Smooth muscle cell (in vitro differentiated cells): ENCODE results near the gene ADCY10. TPM values are rescaled to one million over a fixed set of nuclear protein-coding genes. Genes with fewer than 3 reads are reported as not detected.

ENCODE experiments used
- DNase-seq: peaks from one replicate; lab custom pipeline; 2025; ENCODE audit not compliant: unreplicated experiment; lab: John Stamatoyannopoulos, UW
- H2AFZ ChIP-seq: fragments of 200-600 bp; sonication (generic); 2 replicates; pipeline ENCODE4 v1.6.0; 2016; ENCODE audit warnings: antibody characterized with exemption, low read depth, mild to moderate bottlenecking
- H3F3A ChIP-seq: fragments of 200-600 bp; sonication (generic); 2 replicates; pipeline ENCODE4 v1.6.0; 2017; ENCODE audit warnings: antibody characterized with exemption, low read depth
- H3K27ac ChIP-seq: fragments of 200-600 bp; sonication (generic); 2 replicates; pipeline ENCODE4 v1.5.1; 2016; ENCODE audit warnings: low read depth, mild to moderate bottlenecking
- H3K27me3 ChIP-seq: fragments of 200-600 bp; sonication (generic); 2 replicates; pipeline ENCODE4 v1.6.1; 2016; ENCODE audit warnings: low read depth, mild to moderate bottlenecking
- H3K36me3 ChIP-seq: fragments of 200-600 bp; sonication (generic); 2 replicates; pipeline ENCODE4 v1.5.1; 2016; ENCODE audit warnings: low read depth
- H3K4me1 ChIP-seq: fragments of 200-600 bp; sonication (generic); 2 replicates; pipeline ENCODE4 v1.5.1; 2016; ENCODE audit warnings: low read depth
- H3K4me2 ChIP-seq: fragments of 200-600 bp; sonication (generic); 2 replicates; pipeline ENCODE4 v1.6.0; 2016; ENCODE audit warnings: mild to moderate bottlenecking
- H3K4me3 ChIP-seq: fragments of 200-600 bp; sonication (generic); 2 replicates; pipeline ENCODE4 v1.5.1; 2016; ENCODE audit warnings: mild to moderate bottlenecking
- H3K79me2 ChIP-seq: fragments of 200-600 bp; sonication (generic); 2 replicates; pipeline ENCODE4 v1.6.0; 2016; ENCODE audit warnings: low read depth, mild to moderate bottlenecking
- H3K9ac ChIP-seq: fragments of 200-600 bp; sonication (generic); 2 replicates; pipeline ENCODE4 v1.6.0; 2016; ENCODE audit warnings: low read depth
- H3K9me3 ChIP-seq: fragments of 200-600 bp; sonication (generic); replicated peaks from 2 replicates; pipeline ENCODE4 v1.5.1; 2016; ENCODE audit warnings: low read depth
- H4K20me1 ChIP-seq: fragments of 200-600 bp; sonication (generic); 2 replicates; pipeline ENCODE4 v1.6.0; 2016; ENCODE audit warnings: low read depth
- CTCF ChIP-seq: fragments of 200-600 bp; sonication (generic); IDR thresholded peaks from 2 replicates; pipeline ENCODE4 v1.5.1; 2017; ENCODE audit warnings: borderline replicate concordance, mild to moderate bottlenecking, antibody characterized with exemption; ENCODE audit not compliant: insufficient read depth, poor library complexity, severe bottlenecking
- WGBS: methylation state at CpG from one replicate; pipeline ENCODE4 v1.1.7; 2016; ENCODE audit warnings: low lambda C conversion rate; 5-methylcytosine and 5-hydroxymethylcytosine counted together
- polyA plus RNA-seq: library from polyadenylated mRNA; unstranded; fragments of >200 nt; fragmentation: Nextera tagmentation; extraction: Ambion mirVana; gene quantifications from 2 replicates; pipeline ENCODE4 v1.2.1, GENCODE V29; 2016
- total RNA-seq: library from RNA; depleted of rRNA; stranded (reverse); fragments of >200 nt; gene quantifications from 2 replicates; pipeline ENCODE4 v1.2.3, GENCODE V29; 2014

Gene ADCY10
- total and polyA plus RNA-seq, 2 experiments from 2014 or later, result not detected

DNA sequence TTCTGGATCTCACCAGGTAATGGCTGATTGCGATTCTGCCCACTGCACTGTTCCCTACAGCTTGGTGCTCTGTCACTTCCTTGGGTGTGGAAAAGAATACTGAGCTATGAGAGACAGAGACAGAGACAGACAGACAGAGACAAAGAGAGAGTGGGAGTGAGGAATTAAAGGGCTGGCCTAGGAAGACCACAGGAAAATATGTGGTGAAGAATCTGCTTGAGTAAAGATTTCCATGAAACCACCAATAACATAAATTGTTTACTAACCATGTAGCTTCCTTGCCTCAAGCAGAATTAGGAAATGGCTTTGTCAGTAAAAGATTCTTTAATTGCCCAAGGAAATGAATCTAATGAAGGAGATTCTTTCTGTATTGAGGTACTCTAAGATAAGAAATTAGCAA lies 137.8 kb downstream of the ADCY10 start:
- Histone ChIP-seq H3K36me3 (peaks cover 22% of the 10 kb centered on the region), H3K27ac (peak overlapping the region; percentile 97)
- TF ChIP-seq CTCF, result no peak

GRCh38 chr1:167775178-167775577 lies 138.8 kb downstream of the ADCY10 start:
- Histone ChIP-seq H3K36me3 (peaks cover 14% of the 10 kb centered on the region), H3K9me3 (no peaks in the 10 kb centered on the region), H3K27me3 (no peaks in the 10 kb centered on the region), H3K4me2 (peak overlapping the region; percentile 76), H2AFZ (no peak overlapping the region), H3K4me1 (peaks cover 9% of the 10 kb centered on the region), H3K79me2 (peaks cover 39% of the 10 kb centered on the region), H3K9ac (peak overlapping the region; percentile 83), H3K4me3 (no peak overlapping the region), H3K27ac (peak overlapping the region; percentile 97), H4K20me1 (peaks cover 53% of the 10 kb centered on the region), H3F3A (peaks cover 9% of the 10 kb centered on the region)
- TF ChIP-seq CTCF, result no peak
- WGBS, result 21% methylated on average over 2 of the region's 2 CpGs
- no peak for DNase-seq

More for the DNA sequence above, 137.8 kb downstream of the ADCY10 start:
- peak overlapping the region; percentile 83 for H3K9ac ChIP-seq
- peaks cover 52% of the 10 kb centered on the region for H4K20me1 ChIP-seq
- H3K4me2 ChIP-seq, result peak overlapping the region; percentile 76
- no peaks in the 10 kb centered on the region for H3K9me3 ChIP-seq
- peaks cover 9% of the 10 kb centered on the region for H3K4me1 ChIP-seq
- DNase-seq, result no peak
- H3K27me3 ChIP-seq, result no peaks in the 10 kb centered on the region
- H3K79me2 ChIP-seq, result peaks cover 41% of the 10 kb centered on the region
- no peak overlapping the region for H3K4me3 ChIP-seq
- no peak overlapping the region for H2AFZ ChIP-seq
- peaks cover 9% of the 10 kb centered on the region for H3F3A ChIP-seq
- WGBS, result 77% methylated on average over 1 of the region's 1 CpG

- Histone ChIP-seq H3K36me3 (peaks cover 9% of the 10 kb centered on the region), H3K4me1 (peaks cover 9% of the 10 kb centered on the region), H3K79me2 (peaks cover 39% of the 10 kb centered on the region), H3K9me3 (no peaks in the 10 kb centered on the region), H2AFZ (no peak overlapping the region), H3K27ac (peak overlapping the region; percentile 97), H3F3A (peaks cover 9% of the 10 kb centered on the region), H3K4me2 (peak overlapping the region; percentile 76), H3K4me3 (no peak overlapping the region), H4K20me1 (peaks cover 56% of the 10 kb centered on the region), H3K27me3 (no peaks in the 10 kb centered on the region), H3K9ac (peak overlapping the region; percentile 83)
- no peak for TF ChIP-seq CTCF
- no peak for DNase-seq
Measured at GRCh38 chr1:167774710-167775109, 139.2 kb downstream of the ADCY10 start.

DNA sequence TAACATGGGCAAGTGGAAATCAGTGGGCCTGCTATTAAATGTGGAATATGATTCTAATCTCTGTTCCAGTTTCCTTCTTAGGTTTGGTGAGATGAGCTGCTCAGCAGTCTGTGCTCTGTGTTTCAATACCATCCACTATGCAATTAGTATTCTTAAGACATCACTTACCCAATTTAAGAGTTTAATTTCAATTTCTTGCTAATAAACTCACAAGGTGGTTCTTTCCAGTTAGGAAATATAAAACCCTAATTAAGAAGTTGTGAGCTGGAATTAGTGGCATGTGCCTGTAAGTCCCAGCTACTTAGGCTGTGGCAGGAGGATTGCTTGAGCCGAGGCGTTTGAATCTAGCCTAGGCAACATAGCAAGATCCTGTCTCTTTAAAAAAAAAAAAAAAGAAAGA lies 140.4 kb downstream of the ADCY10 start:
- Histone ChIP-seq H4K20me1 (peaks cover 68% of the 10 kb centered on the region), H3K79me2 (peaks cover 40% of the 10 kb centered on the region)
- TF ChIP-seq CTCF, result no peak

More for the DNA sequence above, 140.4 kb downstream of the ADCY10 start:
- no peaks in the 10 kb centered on the region for H3K27me3 ChIP-seq
- H3K4me1 ChIP-seq, result peaks cover 9% of the 10 kb centered on the region
- peaks cover 4% of the 10 kb centered on the region for H3K36me3 ChIP-seq
- no peak overlapping the region for H3K4me2 ChIP-seq
- no peak overlapping the region for H2AFZ ChIP-seq
- H3F3A ChIP-seq, result peaks cover 9% of the 10 kb centered on the region
- no peak for DNase-seq
- no peaks in the 10 kb centered on the region for H3K9me3 ChIP-seq
- no peak overlapping the region for H3K9ac ChIP-seq
- 64% methylated on average over 2 of the region's 2 CpGs for WGBS
- no peak overlapping the region for H3K4me3 ChIP-seq
- peak overlapping the region; percentile 97 for H3K27ac ChIP-seq
